HG03342 (cell line): Measurements from ENCODE around the gene CCNL2.
"Not testable (repeated sequence)": the region's sequence is repeated elsewhere in the genome, so short reads cannot be mapped to it uniquely, and the experiment has no call there.

Experiments
- ATAC-seq: cut with Tn5 transposase; IDR thresholded peaks from one replicate; pipeline ENCODE4 v1.9.1; 2021; ENCODE audit warnings: mild to moderate bottlenecking, moderate library complexity; ENCODE audit not compliant: unreplicated experiment

Gene CCNL2

DNA sequence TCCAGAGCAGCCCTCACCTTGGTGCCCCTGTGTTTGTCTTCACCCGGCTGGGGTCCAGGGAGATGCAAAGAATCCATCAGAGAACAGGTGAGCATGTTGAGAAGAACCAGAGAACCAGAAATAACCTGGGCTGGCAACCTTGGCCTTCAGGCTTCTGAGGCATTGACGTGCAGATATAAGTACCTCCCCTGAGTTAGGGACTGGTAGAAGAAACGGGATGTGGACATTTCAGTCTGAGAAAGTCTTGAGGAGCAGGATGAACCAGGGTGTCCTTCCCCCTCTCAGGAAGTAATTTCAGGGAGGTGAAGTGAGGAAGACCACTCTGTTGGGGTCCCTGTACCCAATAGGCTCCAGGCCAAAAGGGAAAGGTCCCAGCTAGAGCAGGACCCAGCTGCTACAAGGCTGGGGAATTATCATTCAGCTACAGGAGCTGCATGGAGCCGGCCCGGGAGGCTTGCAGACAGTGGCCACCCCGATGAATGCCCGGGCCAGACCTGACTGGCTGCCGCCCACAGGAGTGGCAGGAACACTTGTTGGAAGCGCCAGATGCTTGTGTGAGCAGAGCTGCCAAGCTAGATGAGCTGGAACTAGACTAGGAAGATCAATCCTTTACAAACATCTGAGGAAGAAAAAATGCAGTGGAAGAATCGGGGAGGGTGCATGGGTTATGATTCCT, 22.4 kb downstream of the CCNL2 start:
- ATAC-seq, result no peak

DNA sequence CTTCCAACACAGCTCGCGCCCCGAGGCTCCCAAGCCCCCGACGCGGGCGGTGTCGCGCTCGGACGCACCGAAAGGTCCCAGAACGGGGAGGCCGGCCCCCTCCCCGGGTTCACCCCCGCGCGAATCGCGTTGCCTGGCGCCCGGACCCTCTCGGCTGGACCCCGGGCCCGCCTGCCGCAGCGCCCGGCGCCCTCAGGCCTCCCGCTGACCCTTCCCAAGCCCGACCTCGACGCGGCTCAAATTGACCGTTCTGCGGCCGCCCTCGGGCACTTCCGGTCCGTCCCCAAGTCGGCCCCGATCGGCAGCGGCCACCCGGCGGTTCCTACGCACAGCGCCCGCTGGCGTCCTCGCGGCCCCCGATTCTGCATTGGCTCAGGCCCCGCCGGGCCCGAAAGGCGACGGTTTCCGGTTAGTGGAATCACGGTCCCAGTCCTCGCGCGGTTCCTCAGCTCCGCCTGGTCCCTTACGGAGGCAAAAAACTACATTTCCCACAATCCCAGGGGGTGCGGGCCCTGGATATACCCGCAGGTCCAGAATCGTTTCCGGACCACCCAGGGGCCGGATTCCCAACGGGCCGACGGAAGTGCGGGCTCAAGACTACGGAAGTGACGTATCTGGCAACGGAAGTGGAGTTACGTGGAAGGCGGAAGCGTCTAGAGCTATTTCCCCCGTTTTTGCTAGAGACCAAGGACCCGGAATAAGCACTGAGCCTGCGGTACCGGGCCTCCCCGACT, 24.0 kb downstream of the CCNL2 start, which contains the start of gene AURKAIP1:
Gene AURKAIP1 (minus strand): TSS at position 279 of the 734 bp plus-strand sequence. CDS start 451 bp downstream, outside the sequence.
- peak; percentile 86 for ATAC-seq

DNA sequence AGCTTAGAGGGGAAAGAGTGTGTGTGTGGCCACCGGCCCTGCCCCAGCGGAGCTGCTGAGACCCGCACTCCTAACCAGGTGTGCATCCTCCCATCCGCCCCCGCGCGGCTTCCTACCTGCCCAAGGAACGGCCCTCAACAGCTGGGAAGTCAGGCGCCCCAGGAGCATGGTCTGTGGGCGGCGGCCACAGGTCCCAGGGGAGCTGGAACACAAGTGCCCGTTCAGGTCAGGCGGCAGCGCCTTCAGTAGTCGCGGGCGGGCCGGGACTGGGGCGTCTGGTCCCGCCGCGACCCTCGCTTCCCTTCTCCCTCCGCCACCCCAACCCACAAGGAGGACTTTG, 24.6 kb downstream of the CCNL2 start:
- peak; percentile 12 for ATAC-seq

DNA sequence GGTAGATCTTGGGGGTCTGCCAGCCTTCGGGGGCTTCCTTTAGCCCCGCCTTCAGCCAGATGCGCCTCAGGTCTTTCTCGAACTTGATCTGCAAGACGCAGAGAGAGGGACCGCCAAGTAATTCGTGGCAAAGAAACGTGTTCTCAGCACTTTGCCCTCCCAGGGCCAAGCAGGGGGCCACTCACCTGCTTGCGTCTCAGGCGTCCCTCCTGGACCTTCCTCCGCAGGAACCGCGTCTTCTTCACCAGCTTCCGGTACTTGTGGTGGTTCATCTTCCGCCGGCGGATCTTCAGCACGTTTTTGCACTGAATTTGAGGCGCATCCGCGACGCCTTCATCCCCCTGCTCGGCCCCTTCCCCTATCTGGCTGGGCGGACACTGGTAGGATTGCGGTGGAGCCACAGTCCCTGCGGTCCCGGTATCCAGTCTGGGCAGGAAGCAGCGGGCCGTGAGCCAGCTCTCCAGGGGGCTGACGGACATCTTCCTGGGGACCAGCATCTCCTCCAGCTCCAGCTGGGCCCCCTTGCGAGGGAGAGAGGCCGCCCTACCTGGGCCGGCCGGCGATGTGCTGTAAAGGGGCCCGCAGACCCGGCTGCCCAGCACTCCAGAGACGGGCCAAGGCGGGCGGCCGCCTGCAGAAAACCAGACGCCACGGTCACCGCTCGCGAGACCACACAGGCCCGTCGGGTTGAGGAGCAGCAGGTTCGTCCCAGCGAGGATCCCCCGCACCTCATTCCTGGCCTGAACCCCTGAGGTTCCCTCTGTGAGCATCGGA, 25.1 kb downstream of the CCNL2 start:
- ATAC-seq, result no peak

DNA sequence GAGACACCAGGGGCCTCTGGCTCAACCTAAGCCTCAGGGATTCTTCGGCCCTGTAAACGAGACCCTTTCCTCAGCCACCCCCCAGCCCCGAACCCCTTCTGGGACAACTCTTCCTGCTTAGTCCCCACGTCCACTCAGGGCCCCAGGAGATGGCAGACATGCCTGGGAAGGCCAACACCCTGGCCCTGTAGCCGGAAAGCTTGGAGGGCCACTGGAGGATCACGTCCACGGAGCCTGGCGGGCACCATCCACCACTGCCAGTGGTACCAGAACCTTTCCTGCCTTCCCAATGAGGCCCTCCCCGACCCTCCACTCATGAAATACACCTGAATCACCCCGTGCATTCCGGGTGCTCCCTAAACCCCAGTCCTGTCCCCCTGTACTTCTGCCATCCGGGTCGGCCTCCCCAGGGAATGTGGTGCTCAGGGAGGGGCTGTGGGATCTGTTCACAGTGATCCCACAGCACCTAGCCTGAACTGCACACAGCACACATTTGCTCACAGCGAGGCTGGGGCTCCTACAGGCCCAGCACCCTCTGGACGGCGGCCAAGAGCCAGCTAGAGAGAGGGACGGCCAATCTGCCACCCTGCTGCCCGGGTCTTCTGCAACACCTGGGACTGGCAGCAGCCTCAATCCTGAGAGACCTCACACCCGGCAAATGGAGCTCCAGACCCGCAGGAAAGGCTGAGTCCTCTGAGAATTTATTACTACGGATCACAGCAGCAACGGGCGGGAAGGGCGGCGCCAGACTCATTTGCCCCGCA, 25.9 kb downstream of the CCNL2 start:
- ATAC-seq, result no peak

DNA sequence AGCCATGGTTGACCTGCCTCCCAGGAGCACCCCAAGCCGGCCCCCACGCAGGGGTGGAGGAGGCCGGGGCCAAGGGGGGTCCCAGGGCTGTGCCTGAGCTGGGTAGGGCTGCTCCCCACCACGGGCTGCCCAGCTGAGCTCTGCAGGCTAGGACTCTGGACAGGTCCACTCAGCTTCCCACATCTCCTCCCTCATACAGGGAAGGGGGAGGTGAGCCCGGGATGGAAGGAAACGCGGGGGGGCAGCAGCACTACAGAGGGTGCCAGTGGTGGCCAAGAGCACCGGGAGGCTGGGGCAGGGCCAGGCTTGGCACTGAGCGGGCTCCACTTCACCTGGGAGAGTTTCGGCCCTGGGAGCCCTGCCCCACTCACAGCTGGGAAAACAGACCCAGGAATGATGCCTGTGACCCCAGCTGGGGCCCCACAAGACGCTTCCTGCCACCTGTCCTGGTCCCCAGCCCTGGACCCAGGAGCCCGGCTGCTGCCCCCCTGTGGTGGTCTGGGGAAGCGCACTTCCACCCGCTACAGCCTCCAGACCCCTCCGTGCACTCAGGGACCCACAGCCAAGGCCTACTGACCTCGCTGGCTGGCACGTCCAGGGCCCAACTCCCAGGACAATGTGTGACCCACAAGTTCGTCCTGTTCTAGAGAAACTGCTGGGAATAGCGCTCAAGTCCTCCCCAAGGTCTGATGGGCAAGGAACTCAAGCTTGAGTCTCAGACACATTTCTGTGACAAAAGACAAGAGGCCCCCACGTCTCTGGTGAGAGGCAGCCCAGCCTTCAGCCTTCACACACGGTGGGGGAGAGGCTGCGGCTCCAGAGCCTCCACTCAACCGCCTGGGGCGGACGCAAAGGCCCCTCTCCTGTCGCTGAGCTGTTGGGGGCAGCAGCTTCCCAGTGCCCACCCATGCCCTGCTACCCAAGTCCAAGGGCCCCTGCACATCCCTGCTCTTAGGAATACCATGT, 27.1 kb downstream of the CCNL2 start:
- ATAC-seq, result no peak

DNA sequence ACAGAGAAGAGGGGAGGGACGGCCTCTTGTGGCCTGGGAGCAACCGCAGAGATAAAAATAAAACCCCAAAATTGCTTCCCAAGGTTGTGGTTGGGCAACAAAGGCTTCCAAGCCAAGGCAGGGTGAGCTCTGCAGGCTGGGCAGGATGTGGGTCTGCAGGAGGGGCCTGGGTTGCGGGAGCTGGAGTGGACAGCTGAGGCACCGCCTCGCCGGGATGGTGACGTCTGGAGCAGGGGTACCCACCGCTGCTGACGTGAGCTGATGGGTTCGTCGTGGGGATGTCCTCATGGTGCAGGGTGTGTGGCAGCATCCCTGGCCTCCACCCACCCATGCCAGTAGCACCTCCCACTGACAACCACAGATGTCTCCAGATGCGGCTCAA, 27.8 kb downstream of the CCNL2 start:
- no peak for ATAC-seq

DNA sequence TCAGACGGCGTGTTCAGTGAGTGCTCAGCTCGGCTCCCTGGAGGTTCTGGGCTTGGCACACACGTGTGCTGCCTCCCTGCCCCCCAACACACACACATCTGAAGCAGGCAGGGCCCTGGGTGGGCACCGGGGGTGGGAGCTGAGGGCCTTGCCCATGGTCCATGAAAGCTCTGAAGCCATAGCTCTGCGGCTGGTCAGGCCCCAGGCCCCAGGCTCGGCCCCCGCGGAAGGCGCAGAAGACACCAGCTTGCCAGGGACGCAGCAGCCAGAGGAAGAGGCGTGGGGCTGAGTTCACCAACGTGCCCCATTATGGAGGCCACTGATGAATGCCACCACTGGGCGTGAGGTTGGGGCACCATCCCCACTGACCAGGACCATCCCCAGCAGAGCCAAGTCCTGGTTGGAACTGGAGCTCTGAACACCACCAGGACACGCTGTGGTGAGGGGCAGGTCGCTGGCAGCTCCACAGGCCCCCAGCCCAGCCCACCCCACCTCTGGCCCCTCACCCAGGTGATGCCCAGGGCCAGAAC, 28.3 kb downstream of the CCNL2 start:
- no peak for ATAC-seq

DNA sequence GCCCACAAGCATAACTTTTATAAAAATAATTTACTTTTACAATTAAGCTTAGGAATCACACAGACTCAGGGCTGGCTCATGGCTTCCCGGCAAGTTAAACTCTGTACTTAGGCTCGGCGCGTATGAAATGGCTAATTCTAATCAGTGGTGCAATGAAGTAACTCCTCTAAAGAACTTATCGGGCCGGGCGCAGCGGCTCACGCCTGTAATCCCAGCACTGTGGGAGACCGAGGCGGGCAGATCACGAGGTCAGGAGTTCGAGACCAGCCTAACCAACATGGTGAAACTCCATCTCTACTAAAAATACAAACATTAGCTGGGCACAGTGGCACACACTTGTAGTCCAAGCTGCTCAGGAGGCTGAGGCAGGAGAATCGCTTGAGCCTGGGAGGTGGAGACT, 29.0 kb downstream of the CCNL2 start:
- not testable (repeated sequence) for ATAC-seq

DNA sequence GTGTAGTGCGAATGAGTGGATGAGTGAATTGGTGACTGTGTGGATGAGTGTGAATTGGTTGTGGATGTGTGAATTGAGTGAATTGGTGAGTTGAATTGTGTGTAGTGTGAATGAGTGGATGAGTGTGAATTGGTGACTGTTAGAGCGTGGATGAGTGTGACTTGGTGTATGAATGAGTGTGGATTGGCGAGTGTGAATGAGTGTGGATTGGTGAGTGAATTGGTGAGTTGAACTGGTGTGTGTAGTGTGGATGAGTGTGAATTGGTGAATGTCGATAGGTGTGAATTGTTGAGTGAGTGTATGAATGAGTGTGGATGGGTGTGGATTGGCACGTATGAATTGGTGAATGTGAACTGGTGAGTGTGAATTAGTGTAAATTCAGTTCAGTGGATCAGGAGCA, 31.8 kb downstream of the CCNL2 start:
- no peak for ATAC-seq

DNA sequence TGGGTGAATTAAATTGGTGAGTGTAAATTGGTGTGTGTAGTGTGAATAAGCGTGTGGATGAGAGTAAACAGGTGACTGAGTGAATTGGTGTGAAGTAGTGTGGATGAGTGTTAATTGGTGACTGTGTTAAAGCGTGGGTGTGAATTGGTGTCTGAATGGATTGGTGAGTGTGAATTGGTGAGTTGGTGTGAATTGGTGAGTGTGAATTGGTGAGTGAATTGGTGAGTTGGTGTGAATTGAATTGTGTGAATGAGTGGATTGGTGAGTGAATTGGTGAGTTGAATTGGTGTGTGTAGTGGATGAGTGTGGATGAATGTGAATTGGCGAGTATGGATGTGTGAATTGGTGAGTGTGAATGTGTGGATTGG, 32.5 kb downstream of the CCNL2 start:
- ATAC-seq, result no peak

DNA sequence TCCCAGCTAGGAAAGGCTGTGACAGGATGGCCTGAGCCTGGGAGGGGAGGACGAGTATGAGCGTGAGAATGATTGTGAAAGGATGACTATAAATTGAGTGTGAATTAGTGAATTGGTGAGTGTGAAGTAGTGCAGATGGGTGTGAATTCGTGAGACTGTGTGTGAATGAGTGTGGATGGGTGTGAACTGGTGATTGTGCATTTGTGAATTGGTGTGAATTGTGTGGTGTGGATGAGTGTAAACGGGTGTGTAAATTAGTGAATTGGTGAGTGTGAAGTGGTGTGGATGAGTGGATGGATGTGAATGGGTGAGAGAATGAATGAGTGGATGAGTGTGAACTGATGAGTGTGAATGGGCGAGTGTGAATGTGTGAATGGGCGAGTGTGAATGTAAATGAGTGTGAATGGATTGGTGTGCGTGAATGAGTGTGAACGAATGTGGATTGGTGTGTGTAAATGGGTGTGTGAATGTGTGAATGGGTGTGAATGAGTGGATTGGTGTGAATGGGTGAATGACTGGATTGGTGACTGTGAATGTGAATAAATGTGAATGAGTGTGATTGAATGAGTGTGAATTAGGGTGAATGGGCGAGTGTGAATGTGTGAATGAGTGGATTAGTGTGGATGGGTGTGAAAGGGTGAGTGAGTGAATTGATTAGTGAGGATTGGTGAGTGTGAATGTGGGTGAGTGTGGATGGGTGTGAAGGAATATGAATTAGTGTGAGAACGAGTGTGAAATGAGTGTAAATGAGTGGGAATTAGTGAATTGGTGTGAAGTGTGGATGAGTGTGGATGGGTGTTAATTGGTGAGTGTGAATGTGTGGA, 33.0 kb downstream of the CCNL2 start:
- ATAC-seq, result no peak

DNA sequence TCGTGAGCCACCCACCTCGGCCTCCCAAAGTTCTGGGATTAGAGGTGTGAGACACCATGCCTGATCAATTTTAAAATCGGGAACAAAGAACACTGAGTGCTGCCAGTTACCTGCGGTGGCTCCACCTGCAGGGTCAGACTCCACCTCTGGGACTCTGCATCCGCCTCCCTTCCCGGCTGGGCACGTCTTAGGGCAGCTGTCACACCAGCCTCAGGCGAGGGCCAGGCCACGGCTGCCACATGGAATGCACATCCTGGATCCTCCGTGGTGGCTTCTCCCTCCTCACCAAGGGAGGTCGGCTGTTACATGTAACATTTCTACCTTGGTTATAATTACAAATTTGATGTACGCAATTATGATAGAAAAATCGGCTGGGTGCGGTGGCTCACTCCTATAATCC, 34.9 kb downstream of the CCNL2 start:
- no peak for ATAC-seq

DNA sequence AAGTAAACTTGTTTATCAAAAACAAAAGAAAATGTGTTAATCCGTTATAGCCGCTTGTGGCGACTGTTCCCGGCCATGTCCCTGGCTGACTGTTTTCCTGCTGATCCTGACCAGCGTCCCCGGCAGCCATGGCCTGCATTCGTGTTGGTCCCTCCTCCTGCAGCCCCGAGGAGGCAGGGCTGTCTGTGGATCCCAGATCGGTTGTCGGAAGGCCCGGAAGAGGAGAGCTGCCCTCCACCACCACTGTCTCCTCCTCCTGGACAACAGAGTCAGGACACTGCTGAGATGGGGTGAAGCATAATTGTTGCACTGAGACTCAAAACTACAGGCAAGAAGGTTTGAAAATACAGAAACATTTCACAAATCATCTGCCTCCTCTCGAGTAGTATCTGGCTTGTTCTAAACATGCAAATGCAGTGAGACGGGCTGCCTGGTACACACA, 37.1 kb downstream of the CCNL2 start:
- ATAC-seq, result no peak

DNA sequence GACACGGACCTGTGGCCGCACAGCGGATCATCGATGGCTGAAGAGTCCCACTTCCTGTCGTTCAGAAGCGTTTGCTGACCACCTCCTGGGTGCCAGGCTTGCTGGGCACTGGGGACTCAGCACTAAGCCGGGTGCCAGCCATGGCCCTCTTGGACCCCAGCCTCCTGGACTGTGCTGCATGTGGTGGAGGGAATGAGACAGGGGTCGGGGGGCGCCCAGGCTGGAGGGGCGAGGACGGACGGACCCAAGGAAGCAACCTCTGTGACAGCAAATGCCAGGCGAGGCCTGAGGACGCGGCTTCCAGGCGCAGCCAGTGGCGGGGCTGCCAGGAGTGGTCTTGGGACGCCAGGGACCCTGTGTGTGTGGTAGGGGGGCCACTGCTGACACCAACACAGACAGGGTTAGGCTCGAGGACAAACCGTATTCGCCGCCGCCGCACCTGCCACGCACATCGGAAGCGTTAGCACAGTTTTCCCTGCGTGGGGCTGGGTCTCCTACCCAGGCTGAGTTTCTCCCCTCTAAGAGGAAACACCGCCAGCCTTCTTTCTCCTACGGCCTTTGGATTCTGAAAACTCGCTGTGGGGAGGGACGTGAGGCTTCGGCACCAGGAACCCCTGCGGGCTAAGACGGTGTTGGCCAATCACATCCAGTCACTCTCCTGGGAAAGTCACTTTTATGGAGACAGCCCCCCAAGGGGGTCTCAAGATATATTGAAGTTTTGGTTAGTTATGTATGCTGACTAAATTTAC, 37.7 kb downstream of the CCNL2 start:
- ATAC-seq, result no peak

DNA sequence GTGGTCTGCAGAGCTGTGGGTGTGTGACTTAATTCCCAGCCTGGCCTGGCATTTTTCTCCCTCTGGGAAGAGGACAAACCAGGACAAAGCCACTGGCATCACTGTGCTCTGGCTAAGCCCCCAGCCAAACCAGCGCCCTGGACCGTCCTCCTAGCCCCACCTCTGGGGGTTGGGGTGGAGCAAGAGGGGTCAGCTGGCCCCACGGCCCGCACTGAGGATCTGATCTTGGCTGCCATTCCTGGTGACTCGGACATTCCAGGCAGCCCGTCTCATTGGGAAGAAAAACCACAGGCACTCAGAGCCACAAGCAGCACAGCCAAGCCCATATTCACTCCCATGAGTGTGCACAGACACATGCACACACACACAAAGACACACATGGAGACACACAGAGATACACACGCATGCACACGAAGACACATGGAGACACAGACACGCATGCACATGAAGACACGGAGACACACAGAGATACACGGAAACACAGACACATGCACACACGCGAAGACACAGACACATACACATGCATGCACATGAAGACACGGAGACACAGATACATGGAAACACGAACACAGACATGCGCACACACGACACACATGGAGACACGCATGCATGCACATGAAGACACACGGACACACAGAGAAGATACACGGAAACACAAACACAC, 38.5 kb downstream of the CCNL2 start:
- no peak for ATAC-seq

DNA sequence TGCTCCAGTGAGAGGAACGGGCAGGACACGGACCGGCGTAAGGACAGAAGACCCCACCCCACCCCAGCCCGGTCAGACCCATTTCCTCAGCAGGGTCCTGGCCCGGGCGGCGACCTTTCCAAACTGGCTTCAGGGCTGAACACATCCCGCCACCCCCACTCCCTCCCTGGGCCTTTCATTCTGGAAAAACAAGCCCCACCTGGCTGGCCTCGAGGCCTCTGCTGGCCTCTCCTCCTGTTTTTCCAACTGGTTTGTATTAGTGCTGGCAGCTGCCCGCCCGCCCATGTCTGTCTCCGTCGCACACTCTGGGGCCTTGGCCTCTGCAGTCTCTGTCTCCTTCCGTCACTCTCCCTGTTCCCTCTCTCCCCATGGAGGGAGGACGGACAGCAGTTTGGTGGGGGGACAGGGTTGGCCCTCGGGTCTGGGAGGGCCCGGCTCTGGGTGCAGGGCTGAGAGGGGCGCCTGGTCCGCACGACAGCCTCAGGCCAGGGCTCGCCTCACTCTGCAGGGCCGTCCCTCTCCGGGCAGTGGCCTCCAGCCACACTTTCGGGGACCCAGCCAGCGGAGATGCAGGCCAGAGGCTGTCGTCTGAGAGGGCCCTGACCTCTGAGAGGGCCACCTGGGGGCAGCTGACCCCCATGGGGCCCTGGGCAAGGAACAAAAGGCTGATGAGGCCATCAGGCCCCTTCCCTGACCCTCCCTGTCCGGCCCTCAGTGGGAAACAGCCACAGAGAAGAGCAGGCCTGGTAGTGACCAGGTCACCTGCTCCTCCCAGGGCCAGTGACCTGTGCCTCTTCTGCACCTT, 39.3 kb downstream of the CCNL2 start:
- ATAC-seq, result no peak
